H9 (cell line): ENCODE measurements around the gene ZNF286A. TPM values are rescaled to one million over a fixed set of nuclear protein-coding genes. Genes with fewer than 3 reads are reported as not detected.
A peak's percentile ranks its signal among the peaks of the same experiment; 100 is the strongest.

ENCODE experiments used
- DNase-seq: peaks from one replicate; pipeline ENCODE4 v3.0.0-alpha.2; 2017
- H2AFZ ChIP-seq: one replicate; pipeline ENCODE4 v1.6.1; 2013; ENCODE audit warnings: mild to moderate bottlenecking, low read length, control low read depth, moderate library complexity
- H2AK5ac ChIP-seq: 2 replicates; pipeline ENCODE4 v1.6.1; 2013; ENCODE audit warnings: low read length, control low read depth, mixed read lengths; ENCODE audit not compliant: insufficient read length
- H2BK120ac ChIP-seq: one replicate; pipeline ENCODE4 v1.6.1; 2013; ENCODE audit warnings: low read depth, mild to moderate bottlenecking, low read length, control low read depth, inconsistent platforms; ENCODE audit not compliant: poor library complexity, severe bottlenecking
- H2BK12ac ChIP-seq: 2 replicates; pipeline ENCODE4 v1.6.1; 2013; ENCODE audit warnings: low read length, control low read depth, mixed read lengths, low read depth; ENCODE audit not compliant: insufficient read length
- H2BK15ac ChIP-seq: 2 replicates; pipeline ENCODE4 v1.6.1; 2013; ENCODE audit warnings: low read depth, low read length, control low read depth
- H2BK20ac ChIP-seq: one replicate; pipeline ENCODE4 v1.6.1; 2013; ENCODE audit warnings: low read depth, mild to moderate bottlenecking, low read length, control low read depth, inconsistent platforms; ENCODE audit not compliant: poor library complexity, severe bottlenecking
- H2BK5ac ChIP-seq: 2 replicates; pipeline ENCODE4 v1.6.1; 2013; ENCODE audit warnings: low read length, control low read depth, mixed read lengths; ENCODE audit not compliant: insufficient read length
- H3K14ac ChIP-seq: 2 replicates; pipeline ENCODE4 v1.6.1; 2013; ENCODE audit warnings: low read length, control low read depth; ENCODE audit not compliant: insufficient read depth
- H3K18ac ChIP-seq: 2 replicates; pipeline ENCODE4 v1.6.1; 2013; ENCODE audit warnings: low read depth, mild to moderate bottlenecking, mixed read lengths, low read length, control low read depth; ENCODE audit not compliant: insufficient read length
- H3K23ac ChIP-seq: 2 replicates; pipeline ENCODE4 v1.6.1; 2013; ENCODE audit warnings: low read length, control low read depth, mixed read lengths, low read depth; ENCODE audit not compliant: insufficient read length
- H3K23me2 ChIP-seq: 2 replicates; pipeline ENCODE4 v1.6.1; 2013; ENCODE audit warnings: low read depth, mild to moderate bottlenecking, mixed read lengths, low read length, control low read depth; ENCODE audit not compliant: insufficient read length, poor library complexity, severe bottlenecking
- H3K27ac ChIP-seq: 2 replicates; pipeline ENCODE4 v1.5.1; 2013; ENCODE audit warnings: low read length, control low read depth, mixed read lengths, low read depth; ENCODE audit not compliant: insufficient read length
- H3K27me3 ChIP-seq: 2 replicates; pipeline ENCODE4 v1.6.1; 2013; ENCODE audit warnings: low read length, control low read depth, inconsistent platforms; ENCODE audit not compliant: insufficient read depth
- H3K4ac ChIP-seq: 2 replicates; pipeline ENCODE4 v1.6.1; 2013; ENCODE audit warnings: low read depth, mild to moderate bottlenecking, control low read depth, inconsistent platforms, low read length, moderate library complexity
- H3K4me1 ChIP-seq: 2 replicates; pipeline ENCODE4 v1.6.1; 2013; ENCODE audit warnings: low read length, control low read depth, inconsistent platforms; ENCODE audit not compliant: insufficient read depth
- H3K4me2 ChIP-seq: 2 replicates; pipeline ENCODE4 v1.6.1; 2013; ENCODE audit warnings: low read length, control low read depth, mixed read lengths; ENCODE audit not compliant: insufficient read length, insufficient read depth
- H3K56ac ChIP-seq: 2 replicates; pipeline ENCODE4 v1.6.1; 2013; ENCODE audit warnings: low read depth, mild to moderate bottlenecking, mixed read lengths, low read length, control low read depth; ENCODE audit not compliant: insufficient read length
- H3K79me1 ChIP-seq: 2 replicates; pipeline ENCODE4 v1.6.1; 2013; ENCODE audit warnings: low read depth, mild to moderate bottlenecking, moderate library complexity, low read length, control low read depth, inconsistent platforms; ENCODE audit not compliant: insufficient read depth, poor library complexity, severe bottlenecking
- H3K79me2 ChIP-seq: 2 replicates; pipeline ENCODE4 v1.6.1; 2013; ENCODE audit warnings: low read length, control low read depth, inconsistent platforms; ENCODE audit not compliant: insufficient read depth
- H3K9ac ChIP-seq: 2 replicates; pipeline ENCODE4 v1.6.1; 2013; ENCODE audit warnings: low read length, control low read depth, mixed read lengths; ENCODE audit not compliant: insufficient read length; ENCODE audit errors: extremely low read depth
- H3K9me3 ChIP-seq: one replicate; pipeline ENCODE4 v1.6.1; 2013; ENCODE audit warnings: low read depth, low read length, inconsistent platforms; ENCODE audit not compliant: control insufficient read depth
- H3T11ph ChIP-seq: one replicate; pipeline ENCODE4 v1.6.1; 2013; ENCODE audit warnings: mild to moderate bottlenecking, low read length, control low read depth, inconsistent platforms
- H4K20me1 ChIP-seq: one replicate; pipeline ENCODE4 v1.6.1; 2013; ENCODE audit not compliant: control insufficient read depth, insufficient read length, insufficient read depth
- H4K5ac ChIP-seq: 2 replicates; pipeline ENCODE4 v1.6.1; 2013; ENCODE audit warnings: low read depth, mild to moderate bottlenecking, mixed read lengths, low read length, control low read depth; ENCODE audit not compliant: insufficient read length
- H4K8ac ChIP-seq: replicated peaks from 2 replicates; pipeline ENCODE4 v1.6.1; 2013; ENCODE audit warnings: low read length, control low read depth, mixed read lengths, low read depth; ENCODE audit not compliant: insufficient read length
- H4K91ac ChIP-seq: 2 replicates; pipeline ENCODE4 v1.6.1; 2013; ENCODE audit warnings: low read depth, mild to moderate bottlenecking, moderate library complexity, mixed read lengths, low read length, control low read depth; ENCODE audit not compliant: insufficient read length
- H3K27ac Mint-ChIP-seq, 3 experiments: 2 replicates in 2 of 3; 3 replicates in 1 of 3; pipeline ENCODE4 v1.8.0; 2020 to 2021; ENCODE audit warnings: mixed read lengths in 3 of 3, mild to moderate bottlenecking in 1 of 3, moderate library complexity in 1 of 3
- H3K27me3 Mint-ChIP-seq: 2 replicates; pipeline ENCODE4 v1.8.0; 2021; ENCODE audit warnings: low read depth, mild to moderate bottlenecking, moderate library complexity, mixed read lengths
- H3K36me3 Mint-ChIP-seq, 3 experiments: 2 replicates in 2 of 3; 3 replicates in 1 of 3; pipeline ENCODE4 v1.8.0; 2020 to 2021; ENCODE audit warnings: low read depth in 3 of 3, mixed read lengths in 3 of 3; ENCODE audit not compliant: insufficient read depth in 1 of 3
- H3K4me1 Mint-ChIP-seq, 2 experiments: 2 replicates each; pipeline ENCODE4 v1.8.0; 2020; ENCODE audit warnings: mixed read lengths in 2 of 2
- H3K4me3 Mint-ChIP-seq, 2 experiments: 2 replicates in 1 of 2; 3 replicates in 1 of 2; pipeline ENCODE4 v1.8.0; 2020 to 2021; ENCODE audit warnings: mild to moderate bottlenecking in 2 of 2, mixed read lengths in 2 of 2, moderate library complexity in 1 of 2
- H3K9me3 Mint-ChIP-seq, 2 experiments: 2 replicates in 1 of 2; 3 replicates in 1 of 2; pipeline ENCODE4 v1.8.0; 2020; ENCODE audit warnings: mild to moderate bottlenecking in 2 of 2, mixed read lengths in 2 of 2, moderate library complexity in 1 of 2
- WGBS: extraction: QIAGEN DNeasy Blood & Tissue Kit; methylation state at CpG from one replicate; pipeline ENCODE4 v1.1.7; 2013; ENCODE audit warnings: missing lambda C conversion rate, low lambda C conversion rate, mixed read lengths; ENCODE audit not compliant: insufficient read length; ENCODE audit errors: extremely low coverage; 5-methylcytosine and 5-hydroxymethylcytosine counted together
- total RNA-seq: library from RNA; stranded (reverse); gene quantifications from 2 replicates; pipeline ENCODE4 v1.2.1, GENCODE V29; 2021
- TF ChIP-seq, protein P1 (sequence below): fragments of 200-600 bp; sonication (generic); conservative IDR thresholded peaks from 3 replicates; pipeline ENCODE4 v1.8.0; 2021; ENCODE audit warnings: antibody characterized with exemption, mild to moderate bottlenecking

The ZNF286A gene
- total RNA-seq, 1 experiment from 2014 or later, result 101 TPM

DNA sequence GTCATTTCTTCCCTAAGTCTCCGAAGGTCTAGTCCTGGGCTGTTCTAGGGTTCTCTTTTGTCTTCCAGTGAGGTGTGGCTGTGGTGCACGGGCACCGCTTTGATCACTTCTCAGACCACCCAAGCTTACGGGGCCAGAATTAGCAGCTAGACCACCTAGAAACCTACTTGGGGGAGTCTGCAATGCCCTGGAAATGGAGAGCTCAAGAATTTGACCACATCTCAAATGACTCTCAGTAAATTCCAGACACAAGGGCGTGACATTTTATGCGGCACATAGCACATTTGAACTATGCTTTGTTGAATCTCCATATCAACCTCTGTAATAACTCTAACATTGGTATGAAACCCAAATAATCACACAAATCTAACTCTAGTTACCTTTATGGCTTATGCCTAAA, 40.3 kb upstream of the ZNF286A start:
- Mint-ChIP-seq H3K36me3 (peaks cover 7 to 35% (median 27%) of the 10 kb centered on the region in 3 experiments; a peak in 6 of 7 replicates), H3K27ac (peak overlapping the region in 1 of 3 experiments; percentile 56; a peak in 2 of 7 replicates), H3K4me1 (peaks cover 18 to 27% of the 10 kb centered on the region in 2 experiments), H3K27me3 (no peaks in the 10 kb centered on the region), H3K9me3 (no peaks in the 10 kb centered on the region), H3K4me3 (no peak overlapping the region)
- Histone ChIP-seq H3K23ac (no peak overlapping the region), H3K23me2 (no peaks in the 10 kb centered on the region), H3K4ac (no peak overlapping the region), H2BK120ac (no peak overlapping the region), H3K79me2 (no peaks in the 10 kb centered on the region), H2BK12ac (no peak overlapping the region), H4K91ac (no peak overlapping the region), H3K4me2 (no peak overlapping the region), H3K79me1 (no peaks in the 10 kb centered on the region), H3K9me3 (no peaks in the 10 kb centered on the region), H3K27ac (no peak overlapping the region), H3K14ac (no peak overlapping the region), H2BK20ac (no peak overlapping the region), H2AK5ac (no peak overlapping the region), H3T11ph (no peak overlapping the region), H4K5ac (no peak overlapping the region), H4K20me1 (no peaks in the 10 kb centered on the region), H2BK15ac (no peak overlapping the region), H3K27me3 (no peaks in the 10 kb centered on the region), H3K56ac (no peak overlapping the region), H3K9ac (no peak overlapping the region), H4K8ac (no peak overlapping the region), H3K18ac (no peak overlapping the region), H3K4me1 (no peaks in the 10 kb centered on the region), H2AFZ (no peak overlapping the region), H2BK5ac (no peak overlapping the region)
- WGBS, result no CpG with 5 or more reads among the region's 6 CpGs
- TF ChIP-seq, protein P1, sequence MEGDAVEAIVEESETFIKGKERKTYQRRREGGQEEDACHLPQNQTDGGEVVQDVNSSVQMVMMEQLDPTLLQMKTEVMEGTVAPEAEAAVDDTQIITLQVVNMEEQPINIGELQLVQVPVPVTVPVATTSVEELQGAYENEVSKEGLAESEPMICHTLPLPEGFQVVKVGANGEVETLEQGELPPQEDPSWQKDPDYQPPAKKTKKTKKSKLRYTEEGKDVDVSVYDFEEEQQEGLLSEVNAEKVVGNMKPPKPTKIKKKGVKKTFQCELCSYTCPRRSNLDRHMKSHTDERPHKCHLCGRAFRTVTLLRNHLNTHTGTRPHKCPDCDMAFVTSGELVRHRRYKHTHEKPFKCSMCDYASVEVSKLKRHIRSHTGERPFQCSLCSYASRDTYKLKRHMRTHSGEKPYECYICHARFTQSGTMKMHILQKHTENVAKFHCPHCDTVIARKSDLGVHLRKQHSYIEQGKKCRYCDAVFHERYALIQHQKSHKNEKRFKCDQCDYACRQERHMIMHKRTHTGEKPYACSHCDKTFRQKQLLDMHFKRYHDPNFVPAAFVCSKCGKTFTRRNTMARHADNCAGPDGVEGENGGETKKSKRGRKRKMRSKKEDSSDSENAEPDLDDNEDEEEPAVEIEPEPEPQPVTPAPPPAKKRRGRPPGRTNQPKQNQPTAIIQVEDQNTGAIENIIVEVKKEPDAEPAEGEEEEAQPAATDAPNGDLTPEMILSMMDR, result no peak
- no peak for DNase-seq
